ENCODE measurements around the gene ANKRD9.

The ANKRD9 gene

DNA sequence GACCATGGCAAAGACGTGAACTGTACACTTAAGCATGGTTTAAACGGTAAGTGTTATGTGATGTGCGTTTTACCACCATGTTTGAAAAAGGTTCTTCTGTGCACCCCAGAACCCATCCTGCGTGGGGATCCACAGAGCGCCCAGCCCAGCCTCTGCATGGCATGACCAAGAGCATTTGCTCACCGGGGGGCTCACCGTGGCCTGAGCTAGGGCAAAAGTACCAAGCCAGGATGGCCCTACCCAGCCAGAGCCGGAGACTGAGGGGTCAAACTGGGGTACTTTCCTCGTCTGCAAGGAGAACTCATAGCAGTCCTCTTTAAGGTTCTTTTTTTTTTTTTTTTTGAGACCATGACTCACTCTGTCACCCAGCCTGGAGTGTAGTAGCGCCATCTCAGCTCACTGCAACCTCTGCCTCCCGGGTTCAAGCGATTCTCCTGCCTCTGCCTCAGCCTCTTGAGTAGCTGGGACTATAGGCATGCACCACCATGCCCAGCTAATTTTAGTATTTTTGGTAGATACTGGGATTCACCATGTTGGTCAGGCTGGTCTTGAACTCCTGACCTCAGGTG, 16.4 kb upstream of the ANKRD9 start:
- TF ChIP-seq ZFP3 (CRISPR knock-in tag; IDR thresholded peaks at IDR 0.05): no peak
- TF ChIP-seq ESRRG (CRISPR knock-in tag; IDR thresholded peaks at IDR 0.05): no peak
- TF ChIP-seq RARB (CRISPR knock-in tag; IDR thresholded peaks at IDR 0.05): no peak
- TF ChIP-seq SNAI2 (CRISPR knock-in tag; IDR thresholded peaks at IDR 0.05): no peak
- TF ChIP-seq, protein P1, sequence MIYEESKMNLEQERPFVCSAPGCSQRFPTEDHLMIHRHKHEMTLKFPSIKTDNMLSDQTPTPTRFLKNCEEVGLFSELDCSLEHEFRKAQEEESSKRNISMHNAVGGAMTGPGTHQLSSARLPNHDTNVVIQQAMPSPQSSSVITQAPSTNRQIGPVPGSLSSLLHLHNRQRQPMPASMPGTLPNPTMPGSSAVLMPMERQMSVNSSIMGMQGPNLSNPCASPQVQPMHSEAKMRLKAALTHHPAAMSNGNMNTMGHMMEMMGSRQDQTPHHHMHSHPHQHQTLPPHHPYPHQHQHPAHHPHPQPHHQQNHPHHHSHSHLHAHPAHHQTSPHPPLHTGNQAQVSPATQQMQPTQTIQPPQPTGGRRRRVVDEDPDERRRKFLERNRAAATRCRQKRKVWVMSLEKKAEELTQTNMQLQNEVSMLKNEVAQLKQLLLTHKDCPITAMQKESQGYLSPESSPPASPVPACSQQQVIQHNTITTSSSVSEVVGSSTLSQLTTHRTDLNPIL (CRISPR knock-in tag; IDR thresholded peaks at IDR 0.05; ENCODE audit: low read depth): no peak
- TF ChIP-seq, protein P2, sequence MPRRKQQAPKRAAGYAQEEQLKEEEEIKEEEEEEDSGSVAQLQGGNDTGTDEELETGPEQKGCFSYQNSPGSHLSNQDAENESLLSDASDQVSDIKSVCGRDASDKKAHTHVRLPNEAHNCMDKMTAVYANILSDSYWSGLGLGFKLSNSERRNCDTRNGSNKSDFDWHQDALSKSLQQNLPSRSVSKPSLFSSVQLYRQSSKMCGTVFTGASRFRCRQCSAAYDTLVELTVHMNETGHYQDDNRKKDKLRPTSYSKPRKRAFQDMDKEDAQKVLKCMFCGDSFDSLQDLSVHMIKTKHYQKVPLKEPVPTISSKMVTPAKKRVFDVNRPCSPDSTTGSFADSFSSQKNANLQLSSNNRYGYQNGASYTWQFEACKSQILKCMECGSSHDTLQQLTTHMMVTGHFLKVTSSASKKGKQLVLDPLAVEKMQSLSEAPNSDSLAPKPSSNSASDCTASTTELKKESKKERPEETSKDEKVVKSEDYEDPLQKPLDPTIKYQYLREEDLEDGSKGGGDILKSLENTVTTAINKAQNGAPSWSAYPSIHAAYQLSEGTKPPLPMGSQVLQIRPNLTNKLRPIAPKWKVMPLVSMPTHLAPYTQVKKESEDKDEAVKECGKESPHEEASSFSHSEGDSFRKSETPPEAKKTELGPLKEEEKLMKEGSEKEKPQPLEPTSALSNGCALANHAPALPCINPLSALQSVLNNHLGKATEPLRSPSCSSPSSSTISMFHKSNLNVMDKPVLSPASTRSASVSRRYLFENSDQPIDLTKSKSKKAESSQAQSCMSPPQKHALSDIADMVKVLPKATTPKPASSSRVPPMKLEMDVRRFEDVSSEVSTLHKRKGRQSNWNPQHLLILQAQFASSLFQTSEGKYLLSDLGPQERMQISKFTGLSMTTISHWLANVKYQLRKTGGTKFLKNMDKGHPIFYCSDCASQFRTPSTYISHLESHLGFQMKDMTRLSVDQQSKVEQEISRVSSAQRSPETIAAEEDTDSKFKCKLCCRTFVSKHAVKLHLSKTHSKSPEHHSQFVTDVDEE (CRISPR knock-in tag; IDR thresholded peaks at IDR 0.05): no peak
- TF ChIP-seq, protein P3, sequence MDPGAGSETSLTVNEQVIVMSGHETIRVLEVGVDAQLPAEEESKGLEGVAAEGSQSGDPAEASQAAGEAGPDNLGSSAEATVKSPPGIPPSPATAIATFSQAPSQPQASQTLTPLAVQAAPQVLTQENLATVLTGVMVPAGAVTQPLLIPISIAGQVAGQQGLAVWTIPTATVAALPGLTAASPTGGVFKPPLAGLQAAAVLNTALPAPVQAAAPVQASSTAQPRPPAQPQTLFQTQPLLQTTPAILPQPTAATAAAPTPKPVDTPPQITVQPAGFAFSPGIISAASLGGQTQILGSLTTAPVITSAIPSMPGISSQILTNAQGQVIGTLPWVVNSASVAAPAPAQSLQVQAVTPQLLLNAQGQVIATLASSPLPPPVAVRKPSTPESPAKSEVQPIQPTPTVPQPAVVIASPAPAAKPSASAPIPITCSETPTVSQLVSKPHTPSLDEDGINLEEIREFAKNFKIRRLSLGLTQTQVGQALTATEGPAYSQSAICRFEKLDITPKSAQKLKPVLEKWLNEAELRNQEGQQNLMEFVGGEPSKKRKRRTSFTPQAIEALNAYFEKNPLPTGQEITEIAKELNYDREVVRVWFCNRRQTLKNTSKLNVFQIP (CRISPR knock-in tag; IDR thresholded peaks at IDR 0.05; ENCODE audit: borderline replicate concordance, low read depth): no peak
- no peak for TF ChIP-seq GLIS3 (CRISPR knock-in tag; IDR thresholded peaks at IDR 0.05)
- TF ChIP-seq TCF4 (CRISPR knock-in tag; IDR thresholded peaks at IDR 0.05; ENCODE audit: borderline replicate concordance): no peak
- no peak for TF ChIP-seq ISL1 (CRISPR knock-in tag; IDR thresholded peaks at IDR 0.05)
- no peak for TF ChIP-seq TOX (CRISPR knock-in tag; IDR thresholded peaks at IDR 0.05; ENCODE audit: borderline replicate concordance)
- TF ChIP-seq ZFP30 (CRISPR knock-in tag; IDR thresholded peaks at IDR 0.05): no peak
- TF ChIP-seq ZNF8 (CRISPR knock-in tag; IDR thresholded peaks at IDR 0.05): no peak
- no peak for TF ChIP-seq ZNF70 (CRISPR knock-in tag; IDR thresholded peaks at IDR 0.05)
- TF ChIP-seq ZC3H10 (CRISPR knock-in tag; IDR thresholded peaks at IDR 0.05): no peak
- TF ChIP-seq, protein P4, sequence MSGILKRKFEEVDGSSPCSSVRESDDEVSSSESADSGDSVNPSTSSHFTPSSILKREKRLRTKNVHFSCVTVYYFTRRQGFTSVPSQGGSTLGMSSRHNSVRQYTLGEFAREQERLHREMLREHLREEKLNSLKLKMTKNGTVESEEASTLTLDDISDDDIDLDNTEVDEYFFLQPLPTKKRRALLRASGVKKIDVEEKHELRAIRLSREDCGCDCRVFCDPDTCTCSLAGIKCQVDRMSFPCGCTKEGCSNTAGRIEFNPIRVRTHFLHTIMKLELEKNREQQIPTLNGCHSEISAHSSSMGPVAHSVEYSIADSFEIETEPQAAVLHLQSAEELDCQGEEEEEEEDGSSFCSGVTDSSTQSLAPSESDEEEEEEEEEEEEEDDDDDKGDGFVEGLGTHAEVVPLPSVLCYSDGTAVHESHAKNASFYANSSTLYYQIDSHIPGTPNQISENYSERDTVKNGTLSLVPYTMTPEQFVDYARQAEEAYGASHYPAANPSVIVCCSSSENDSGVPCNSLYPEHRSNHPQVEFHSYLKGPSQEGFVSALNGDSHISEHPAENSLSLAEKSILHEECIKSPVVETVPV (CRISPR knock-in tag; IDR thresholded peaks at IDR 0.05): no peak
- no peak for TF ChIP-seq OSR1 (CRISPR knock-in tag; IDR thresholded peaks at IDR 0.05)
- TF ChIP-seq PPARA (CRISPR knock-in tag; IDR thresholded peaks at IDR 0.05; ENCODE audit: borderline replicate concordance): no peak
- TF ChIP-seq CSDC2 (CRISPR knock-in tag; IDR thresholded peaks at IDR 0.05): no peak
- TF ChIP-seq, protein P5, sequence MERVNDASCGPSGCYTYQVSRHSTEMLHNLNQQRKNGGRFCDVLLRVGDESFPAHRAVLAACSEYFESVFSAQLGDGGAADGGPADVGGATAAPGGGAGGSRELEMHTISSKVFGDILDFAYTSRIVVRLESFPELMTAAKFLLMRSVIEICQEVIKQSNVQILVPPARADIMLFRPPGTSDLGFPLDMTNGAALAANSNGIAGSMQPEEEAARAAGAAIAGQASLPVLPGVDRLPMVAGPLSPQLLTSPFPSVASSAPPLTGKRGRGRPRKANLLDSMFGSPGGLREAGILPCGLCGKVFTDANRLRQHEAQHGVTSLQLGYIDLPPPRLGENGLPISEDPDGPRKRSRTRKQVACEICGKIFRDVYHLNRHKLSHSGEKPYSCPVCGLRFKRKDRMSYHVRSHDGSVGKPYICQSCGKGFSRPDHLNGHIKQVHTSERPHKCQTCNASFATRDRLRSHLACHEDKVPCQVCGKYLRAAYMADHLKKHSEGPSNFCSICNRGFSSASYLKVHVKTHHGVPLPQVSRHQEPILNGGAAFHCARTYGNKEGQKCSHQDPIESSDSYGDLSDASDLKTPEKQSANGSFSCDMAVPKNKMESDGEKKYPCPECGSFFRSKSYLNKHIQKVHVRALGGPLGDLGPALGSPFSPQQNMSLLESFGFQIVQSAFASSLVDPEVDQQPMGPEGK (CRISPR knock-in tag; IDR thresholded peaks at IDR 0.05; ENCODE audit: borderline replicate concordance): no peak
- no peak for ATAC-seq

DNA sequence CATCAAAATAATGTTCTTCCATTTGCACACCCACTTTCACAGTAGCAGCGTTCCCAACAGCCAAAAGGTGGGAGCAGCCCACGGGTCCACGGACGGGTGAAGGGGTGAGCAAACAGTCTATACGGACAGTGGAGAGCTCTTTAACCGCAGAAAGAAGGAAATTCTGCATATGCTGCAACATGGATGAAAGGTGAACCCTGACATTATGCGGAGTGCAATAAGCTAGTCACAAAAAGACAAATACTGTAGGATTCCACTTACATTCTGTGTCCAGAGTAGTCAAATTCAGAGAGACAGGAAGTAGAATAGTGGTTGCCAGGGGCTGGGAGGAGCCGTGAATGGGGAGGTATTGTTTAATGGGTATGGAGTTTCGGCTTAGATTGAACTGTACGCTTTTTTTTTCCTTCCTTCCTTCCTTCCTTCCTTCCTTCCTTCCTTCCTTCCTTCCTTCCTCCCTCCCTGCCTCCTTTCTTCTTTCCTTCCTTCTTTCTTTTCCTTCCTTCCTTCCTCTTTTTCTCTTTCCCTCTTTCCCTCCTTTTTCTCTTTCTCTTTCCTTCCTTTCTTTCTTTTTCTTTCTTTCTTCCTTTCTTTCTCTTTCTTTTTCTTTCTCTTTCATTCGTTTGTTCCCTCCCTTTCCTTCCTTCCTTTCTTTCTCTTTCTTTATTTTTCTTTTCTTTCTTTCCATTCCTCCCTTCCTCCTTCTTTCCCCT, 15.8 kb upstream of the ANKRD9 start:
- TF ChIP-seq PPARA (CRISPR knock-in tag; IDR thresholded peaks at IDR 0.05; ENCODE audit: borderline replicate concordance): no peak
- TF ChIP-seq ZC3H10 (CRISPR knock-in tag; IDR thresholded peaks at IDR 0.05): no peak
- ATAC-seq: peak; percentile 77
